Measurements from ENCODE around the gene PHF12. TPM values are rescaled to one million over a fixed set of nuclear protein-coding genes. Genes with fewer than 3 reads are reported as not detected.
A peak's percentile ranks its signal among the peaks of the same experiment; 100 is the strongest.

The PHF12 gene
- total and polyA plus RNA-seq, 2 experiments from 2014 or later: 19.7 to 41.0 TPM

DNA sequence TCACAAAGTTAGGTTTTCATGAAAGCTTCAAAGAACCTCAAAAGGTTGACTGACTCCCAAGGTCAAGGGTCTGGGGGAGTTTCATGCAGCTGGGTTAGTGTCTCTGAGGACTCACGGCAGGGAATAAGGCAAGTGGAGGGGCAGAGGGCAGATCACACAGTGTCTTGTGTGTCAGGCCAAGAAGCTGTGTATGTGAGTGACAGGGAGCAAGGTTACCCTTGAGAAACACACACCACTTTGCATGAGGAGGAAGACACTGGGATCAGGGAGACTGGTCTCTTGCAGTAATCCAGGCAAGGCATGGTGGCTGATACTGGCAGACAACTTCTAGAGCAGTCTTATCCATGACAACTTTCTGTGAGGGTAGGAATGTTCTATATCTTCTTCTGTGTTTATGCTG, 60.1 kb downstream of the PHF12 start (continued):
- TF ChIP-seq, protein P1, sequence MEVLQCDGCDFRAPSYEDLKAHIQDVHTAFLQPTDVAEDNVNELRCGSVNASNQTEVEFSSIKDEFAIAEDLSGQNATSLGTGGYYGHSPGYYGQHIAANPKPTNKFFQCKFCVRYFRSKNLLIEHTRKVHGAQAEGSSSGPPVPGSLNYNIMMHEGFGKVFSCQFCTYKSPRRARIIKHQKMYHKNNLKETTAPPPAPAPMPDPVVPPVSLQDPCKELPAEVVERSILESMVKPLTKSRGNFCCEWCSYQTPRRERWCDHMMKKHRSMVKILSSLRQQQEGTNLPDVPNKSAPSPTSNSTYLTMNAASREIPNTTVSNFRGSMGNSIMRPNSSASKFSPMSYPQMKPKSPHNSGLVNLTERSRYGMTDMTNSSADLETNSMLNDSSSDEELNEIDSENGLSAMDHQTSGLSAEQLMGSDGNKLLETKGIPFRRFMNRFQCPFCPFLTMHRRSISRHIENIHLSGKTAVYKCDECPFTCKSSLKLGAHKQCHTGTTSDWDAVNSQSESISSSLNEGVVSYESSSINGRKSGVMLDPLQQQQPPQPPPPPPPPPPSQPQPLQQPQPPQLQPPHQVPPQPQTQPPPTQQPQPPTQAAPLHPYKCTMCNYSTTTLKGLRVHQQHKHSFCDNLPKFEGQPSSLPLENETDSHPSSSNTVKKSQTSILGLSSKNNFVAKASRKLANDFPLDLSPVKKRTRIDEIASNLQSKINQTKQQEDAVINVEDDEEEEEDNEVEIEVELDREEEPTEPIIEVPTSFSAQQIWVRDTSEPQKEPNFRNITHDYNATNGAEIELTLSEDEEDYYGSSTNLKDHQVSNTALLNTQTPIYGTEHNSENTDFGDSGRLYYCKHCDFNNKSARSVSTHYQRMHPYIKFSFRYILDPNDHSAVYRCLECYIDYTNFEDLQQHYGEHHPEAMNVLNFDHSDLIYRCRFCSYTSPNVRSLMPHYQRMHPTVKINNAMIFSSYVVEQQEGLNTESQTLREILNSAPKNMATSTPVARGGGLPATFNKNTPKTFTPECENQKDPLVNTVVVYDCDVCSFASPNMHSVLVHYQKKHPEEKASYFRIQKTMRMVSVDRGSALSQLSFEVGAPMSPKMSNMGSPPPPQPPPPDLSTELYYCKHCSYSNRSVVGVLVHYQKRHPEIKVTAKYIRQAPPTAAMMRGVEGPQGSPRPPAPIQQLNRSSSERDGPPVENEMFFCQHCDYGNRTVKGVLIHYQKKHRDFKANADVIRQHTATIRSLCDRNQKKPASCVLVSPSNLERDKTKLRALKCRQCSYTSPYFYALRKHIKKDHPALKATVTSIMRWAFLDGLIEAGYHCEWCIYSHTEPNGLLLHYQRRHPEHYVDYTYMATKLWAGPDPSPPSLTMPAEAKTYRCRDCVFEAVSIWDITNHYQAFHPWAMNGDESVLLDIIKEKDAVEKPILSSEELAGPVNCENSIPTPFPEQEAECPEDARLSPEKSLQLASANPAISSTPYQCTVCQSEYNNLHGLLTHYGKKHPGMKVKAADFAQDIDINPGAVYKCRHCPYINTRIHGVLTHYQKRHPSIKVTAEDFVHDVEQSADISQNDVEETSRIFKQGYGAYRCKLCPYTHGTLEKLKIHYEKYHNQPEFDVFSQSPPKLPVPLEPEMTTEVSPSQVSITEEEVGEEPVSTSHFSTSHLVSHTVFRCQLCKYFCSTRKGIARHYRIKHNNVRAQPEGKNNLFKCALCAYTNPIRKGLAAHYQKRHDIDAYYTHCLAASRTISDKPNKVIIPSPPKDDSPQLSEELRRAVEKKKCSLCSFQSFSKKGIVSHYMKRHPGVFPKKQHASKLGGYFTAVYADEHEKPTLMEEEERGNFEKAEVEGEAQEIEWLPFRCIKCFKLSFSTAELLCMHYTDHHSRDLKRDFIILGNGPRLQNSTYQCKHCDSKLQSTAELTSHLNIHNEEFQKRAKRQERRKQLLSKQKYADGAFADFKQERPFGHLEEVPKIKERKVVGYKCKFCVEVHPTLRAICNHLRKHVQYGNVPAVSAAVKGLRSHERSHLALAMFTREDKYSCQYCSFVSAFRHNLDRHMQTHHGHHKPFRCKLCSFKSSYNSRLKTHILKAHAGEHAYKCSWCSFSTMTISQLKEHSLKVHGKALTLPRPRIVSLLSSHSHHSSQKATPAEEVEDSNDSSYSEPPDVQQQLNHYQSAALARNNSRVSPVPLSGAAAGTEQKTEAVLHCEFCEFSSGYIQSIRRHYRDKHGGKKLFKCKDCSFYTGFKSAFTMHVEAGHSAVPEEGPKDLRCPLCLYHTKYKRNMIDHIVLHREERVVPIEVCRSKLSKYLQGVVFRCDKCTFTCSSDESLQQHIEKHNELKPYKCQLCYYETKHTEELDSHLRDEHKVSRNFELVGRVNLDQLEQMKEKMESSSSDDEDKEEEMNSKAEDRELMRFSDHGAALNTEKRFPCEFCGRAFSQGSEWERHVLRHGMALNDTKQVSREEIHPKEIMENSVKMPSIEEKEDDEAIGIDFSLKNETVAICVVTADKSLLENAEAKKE (CRISPR knock-in tag; IDR thresholded peaks at IDR 0.05): no peak
- TF ChIP-seq EZH2phosphoT487 (IDR thresholded peaks at IDR 0.05; ENCODE audit: unreplicated experiment): no peak
- TF ChIP-seq NANOG (IDR thresholded peaks at IDR 0.05; ENCODE audit: borderline replicate concordance): no peak
- no peak for TF ChIP-seq ZNF331 (CRISPR knock-in tag; IDR thresholded peaks at IDR 0.05; ENCODE audit: low read depth)
- TF ChIP-seq POLR2AphosphoS5 (IDR thresholded peaks at IDR 0.05; ENCODE audit: low read depth): no peak
- no peak for TF ChIP-seq JUNB (IDR thresholded peaks at IDR 0.05; ENCODE audit: unreplicated experiment)
- no peak for TF ChIP-seq CREB1 (CRISPR knock-in tag; IDR thresholded peaks at IDR 0.05; ENCODE audit: low read depth)

DNA sequence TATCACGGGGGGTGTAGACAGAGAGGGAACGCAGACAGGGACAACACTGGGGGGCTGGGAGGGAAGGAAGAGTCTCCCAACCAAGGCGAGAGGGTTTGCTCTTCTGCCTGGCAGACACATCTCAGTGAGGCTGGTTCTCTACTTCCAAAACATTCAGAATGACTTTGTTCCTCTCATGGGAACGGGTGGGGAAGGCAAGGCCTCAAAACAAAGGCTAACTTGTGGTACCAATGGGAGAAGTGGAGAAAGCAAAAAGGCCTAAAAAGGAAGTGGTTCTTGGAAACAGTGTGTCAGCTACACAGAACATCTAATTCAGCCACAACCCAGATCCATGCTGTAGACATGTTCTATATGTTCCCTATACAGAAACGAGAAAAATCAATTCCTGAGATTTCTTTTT, 61.3 kb downstream of the PHF12 start:
- H3K9me3 Mint-ChIP-seq: no peaks in the 10 kb centered on the region
- Histone ChIP-seq H3K4me1 (ENCODE audit: insufficient read depth) (peaks cover 7% of the 10 kb centered on the region), H3K27ac (ENCODE audit: low read depth) (0 out of 2 replicates have a peak overlapping the region, but pooled peaks have one; percentile 50), H2AFZ (no peak overlapping the region), H3K9me2 (ENCODE audit: insufficient read depth) (no peaks in the 10 kb centered on the region), H3K27me3 (ENCODE audit: insufficient read depth) (no peaks in the 10 kb centered on the region), H4K20me1 (replicated peaks; ENCODE audit: insufficient read depth) (no peaks in the 10 kb centered on the region; the same call in 1 of the 2 replicates), H3K4me2 (no peak overlapping the region), H3K36me3 (ENCODE audit: insufficient read depth) (no peaks in the 10 kb centered on the region), H3K4me3 (no peak overlapping the region), H3K79me2 (replicated peaks; ENCODE audit: insufficient read depth) (peaks cover 15% of the 10 kb centered on the region), H3F3A (replicated peaks; ENCODE audit: low read depth) (0 out of 2 replicates have a peak, but pooled peaks cover 3% of the 10 kb centered on the region)
- DNase-seq (ENCODE audit: low spot score) (no peak), ATAC-seq (no peak)
- H3K27me3 Mint-ChIP-seq (ENCODE audit: insufficient read depth, low read depth, poor library complexity): peaks cover 18% of the 10 kb centered on the region
- no peak overlapping the region for H3K27ac Mint-ChIP-seq
- H3K36me3 Mint-ChIP-seq (ENCODE audit: low read depth): peaks cover 33% of the 10 kb centered on the region
- H3K4me1 Mint-ChIP-seq: peaks cover 17% of the 10 kb centered on the region
- no peak overlapping the region for H3K4me3 Mint-ChIP-seq
- no peak for TF ChIP-seq EZH2phosphoT487 (IDR thresholded peaks at IDR 0.05; ENCODE audit: unreplicated experiment)
- no peak for TF ChIP-seq ZNF114 (CRISPR knock-in tag; IDR thresholded peaks at IDR 0.05)
- no peak for TF ChIP-seq STAT1 (IDR thresholded peaks at IDR 0.05; ENCODE audit: unreplicated experiment)
- TF ChIP-seq, protein P2, sequence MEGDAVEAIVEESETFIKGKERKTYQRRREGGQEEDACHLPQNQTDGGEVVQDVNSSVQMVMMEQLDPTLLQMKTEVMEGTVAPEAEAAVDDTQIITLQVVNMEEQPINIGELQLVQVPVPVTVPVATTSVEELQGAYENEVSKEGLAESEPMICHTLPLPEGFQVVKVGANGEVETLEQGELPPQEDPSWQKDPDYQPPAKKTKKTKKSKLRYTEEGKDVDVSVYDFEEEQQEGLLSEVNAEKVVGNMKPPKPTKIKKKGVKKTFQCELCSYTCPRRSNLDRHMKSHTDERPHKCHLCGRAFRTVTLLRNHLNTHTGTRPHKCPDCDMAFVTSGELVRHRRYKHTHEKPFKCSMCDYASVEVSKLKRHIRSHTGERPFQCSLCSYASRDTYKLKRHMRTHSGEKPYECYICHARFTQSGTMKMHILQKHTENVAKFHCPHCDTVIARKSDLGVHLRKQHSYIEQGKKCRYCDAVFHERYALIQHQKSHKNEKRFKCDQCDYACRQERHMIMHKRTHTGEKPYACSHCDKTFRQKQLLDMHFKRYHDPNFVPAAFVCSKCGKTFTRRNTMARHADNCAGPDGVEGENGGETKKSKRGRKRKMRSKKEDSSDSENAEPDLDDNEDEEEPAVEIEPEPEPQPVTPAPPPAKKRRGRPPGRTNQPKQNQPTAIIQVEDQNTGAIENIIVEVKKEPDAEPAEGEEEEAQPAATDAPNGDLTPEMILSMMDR (conservative IDR thresholded peaks at IDR 0.05; ENCODE audit: low read depth in 2 of 2): no peak
- TF ChIP-seq ZNF331 (CRISPR knock-in tag; IDR thresholded peaks at IDR 0.05; ENCODE audit: low read depth): no peak
- no peak for TF ChIP-seq CREB1 (CRISPR knock-in tag; IDR thresholded peaks at IDR 0.05; ENCODE audit: low read depth)
- no peak for TF ChIP-seq NANOG (IDR thresholded peaks at IDR 0.05; ENCODE audit: borderline replicate concordance)
- TF ChIP-seq, protein P3, sequence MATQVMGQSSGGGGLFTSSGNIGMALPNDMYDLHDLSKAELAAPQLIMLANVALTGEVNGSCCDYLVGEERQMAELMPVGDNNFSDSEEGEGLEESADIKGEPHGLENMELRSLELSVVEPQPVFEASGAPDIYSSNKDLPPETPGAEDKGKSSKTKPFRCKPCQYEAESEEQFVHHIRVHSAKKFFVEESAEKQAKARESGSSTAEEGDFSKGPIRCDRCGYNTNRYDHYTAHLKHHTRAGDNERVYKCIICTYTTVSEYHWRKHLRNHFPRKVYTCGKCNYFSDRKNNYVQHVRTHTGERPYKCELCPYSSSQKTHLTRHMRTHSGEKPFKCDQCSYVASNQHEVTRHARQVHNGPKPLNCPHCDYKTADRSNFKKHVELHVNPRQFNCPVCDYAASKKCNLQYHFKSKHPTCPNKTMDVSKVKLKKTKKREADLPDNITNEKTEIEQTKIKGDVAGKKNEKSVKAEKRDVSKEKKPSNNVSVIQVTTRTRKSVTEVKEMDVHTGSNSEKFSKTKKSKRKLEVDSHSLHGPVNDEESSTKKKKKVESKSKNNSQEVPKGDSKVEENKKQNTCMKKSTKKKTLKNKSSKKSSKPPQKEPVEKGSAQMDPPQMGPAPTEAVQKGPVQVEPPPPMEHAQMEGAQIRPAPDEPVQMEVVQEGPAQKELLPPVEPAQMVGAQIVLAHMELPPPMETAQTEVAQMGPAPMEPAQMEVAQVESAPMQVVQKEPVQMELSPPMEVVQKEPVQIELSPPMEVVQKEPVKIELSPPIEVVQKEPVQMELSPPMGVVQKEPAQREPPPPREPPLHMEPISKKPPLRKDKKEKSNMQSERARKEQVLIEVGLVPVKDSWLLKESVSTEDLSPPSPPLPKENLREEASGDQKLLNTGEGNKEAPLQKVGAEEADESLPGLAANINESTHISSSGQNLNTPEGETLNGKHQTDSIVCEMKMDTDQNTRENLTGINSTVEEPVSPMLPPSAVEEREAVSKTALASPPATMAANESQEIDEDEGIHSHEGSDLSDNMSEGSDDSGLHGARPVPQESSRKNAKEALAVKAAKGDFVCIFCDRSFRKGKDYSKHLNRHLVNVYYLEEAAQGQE (IDR thresholded peaks at IDR 0.05; ENCODE audit: unreplicated experiment): no peak
- TF ChIP-seq, protein P4, sequence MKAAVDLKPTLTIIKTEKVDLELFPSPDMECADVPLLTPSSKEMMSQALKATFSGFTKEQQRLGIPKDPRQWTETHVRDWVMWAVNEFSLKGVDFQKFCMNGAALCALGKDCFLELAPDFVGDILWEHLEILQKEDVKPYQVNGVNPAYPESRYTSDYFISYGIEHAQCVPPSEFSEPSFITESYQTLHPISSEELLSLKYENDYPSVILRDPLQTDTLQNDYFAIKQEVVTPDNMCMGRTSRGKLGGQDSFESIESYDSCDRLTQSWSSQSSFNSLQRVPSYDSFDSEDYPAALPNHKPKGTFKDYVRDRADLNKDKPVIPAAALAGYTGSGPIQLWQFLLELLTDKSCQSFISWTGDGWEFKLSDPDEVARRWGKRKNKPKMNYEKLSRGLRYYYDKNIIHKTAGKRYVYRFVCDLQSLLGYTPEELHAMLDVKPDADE (IDR thresholded peaks at IDR 0.05): no peak
- no peak for TF ChIP-seq POLR2AphosphoS5 (IDR thresholded peaks at IDR 0.05; ENCODE audit: low read depth)
- TF ChIP-seq JUNB (IDR thresholded peaks at IDR 0.05; ENCODE audit: unreplicated experiment): no peak

Measured in GM23338 (cell line).